Measurements from ENCODE around the gene MOV10. TPM values are rescaled to one million over a fixed set of nuclear protein-coding genes. Genes with fewer than 3 reads are reported as not detected.

Gene MOV10
- total and polyA plus RNA-seq, 2 of the 13 experiments (the other 11 are each of a cell fraction or from before 2014, with no cell fraction given): 56.4 to 58.2 TPM

DNA sequence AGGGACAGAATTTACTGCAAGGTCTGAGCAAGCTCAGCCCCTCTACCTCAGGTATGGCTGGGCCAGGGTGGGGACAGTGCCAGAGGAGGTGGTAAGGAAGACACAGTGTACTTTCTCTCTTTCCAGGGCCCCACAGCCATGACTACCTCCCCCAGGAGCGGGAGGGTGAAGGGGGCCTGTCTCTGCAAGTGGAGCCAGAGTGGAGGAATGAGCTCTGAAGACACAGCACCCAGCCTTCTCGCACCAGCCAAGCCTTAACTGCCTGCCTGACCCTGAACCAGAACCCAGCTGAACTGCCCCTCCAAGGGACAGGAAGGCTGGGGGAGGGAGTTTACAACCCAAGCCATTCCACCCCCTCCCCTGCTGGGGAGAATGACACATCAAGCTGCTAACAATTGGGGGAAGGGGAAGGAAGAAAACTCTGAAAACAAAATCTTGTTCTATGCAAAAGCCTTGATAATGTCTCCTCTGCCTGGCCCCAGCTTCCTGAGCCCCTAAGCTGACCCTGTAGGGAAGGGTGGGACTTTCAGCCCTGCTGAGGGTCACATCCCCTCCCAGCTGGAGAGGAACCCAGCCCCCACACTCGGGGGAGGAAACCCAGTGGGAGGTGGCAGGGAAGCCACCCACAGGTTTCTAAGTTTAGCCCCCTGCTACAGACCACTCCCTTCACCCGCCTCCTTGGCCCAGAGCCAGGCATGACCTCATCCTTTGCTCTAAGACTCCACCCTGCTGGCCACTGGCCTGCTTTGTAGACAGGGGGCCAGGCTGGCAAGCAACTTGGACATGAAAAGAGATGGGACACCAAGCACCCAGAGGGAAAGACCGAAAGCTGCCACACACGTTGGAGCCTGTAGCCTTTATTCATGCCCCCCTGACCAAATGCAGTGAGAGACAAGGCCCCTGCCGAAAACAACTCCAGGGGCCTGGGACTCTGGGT is 26.1 kb downstream of the MOV10 start (continued):
- TF ChIP-seq, protein P1, sequence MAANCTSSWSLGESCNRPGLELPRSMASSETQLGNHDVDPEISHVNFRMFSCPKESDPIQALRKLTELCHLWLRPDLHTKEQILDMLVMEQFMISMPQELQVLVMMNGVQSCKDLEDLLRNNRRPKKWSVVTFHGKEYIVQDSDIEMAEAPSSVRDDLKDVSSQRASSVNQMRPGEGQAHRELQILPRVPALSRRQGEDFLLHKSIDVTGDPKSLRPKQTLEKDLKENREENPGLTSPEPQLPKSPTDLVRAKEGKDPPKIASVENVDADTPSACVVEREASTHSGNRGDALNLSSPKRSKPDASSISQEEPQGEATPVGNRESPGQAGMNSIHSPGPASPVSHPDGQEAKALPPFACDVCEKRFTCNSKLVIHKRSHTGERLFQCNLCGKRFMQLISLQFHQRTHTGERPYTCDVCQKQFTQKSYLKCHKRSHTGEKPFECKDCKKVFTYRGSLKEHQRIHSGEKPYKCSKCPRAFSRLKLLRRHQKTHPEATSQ (CRISPR knock-in tag; IDR thresholded peaks at IDR 0.05; ENCODE audit: borderline replicate concordance): no peak
- TF ChIP-seq, protein P2, sequence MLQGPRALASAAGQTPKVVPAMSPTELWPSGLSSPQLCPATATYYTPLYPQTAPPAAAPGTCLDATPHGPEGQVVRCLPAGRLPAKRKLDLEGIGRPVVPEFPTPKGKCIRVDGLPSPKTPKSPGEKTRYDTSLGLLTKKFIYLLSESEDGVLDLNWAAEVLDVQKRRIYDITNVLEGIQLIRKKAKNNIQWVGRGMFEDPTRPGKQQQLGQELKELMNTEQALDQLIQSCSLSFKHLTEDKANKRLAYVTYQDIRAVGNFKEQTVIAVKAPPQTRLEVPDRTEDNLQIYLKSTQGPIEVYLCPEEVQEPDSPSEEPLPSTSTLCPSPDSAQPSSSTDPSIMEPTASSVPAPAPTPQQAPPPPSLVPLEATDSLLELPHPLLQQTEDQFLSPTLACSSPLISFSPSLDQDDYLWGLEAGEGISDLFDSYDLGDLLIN (CRISPR knock-in tag; IDR thresholded peaks at IDR 0.05; ENCODE audit: borderline replicate concordance): no peak
- peak; percentile 61; the same call in 1 of the 2 replicates for TF ChIP-seq ZBTB7B (CRISPR knock-in tag; IDR thresholded peaks at IDR 0.05)
- no peak for TF ChIP-seq SP2 (CRISPR knock-in tag; IDR thresholded peaks at IDR 0.05)
- TF ChIP-seq RARA (CRISPR knock-in tag; IDR thresholded peaks at IDR 0.05): peak; percentile 50
- peak; percentile 69 for TF ChIP-seq GATAD2A (CRISPR knock-in tag; IDR thresholded peaks at IDR 0.05)
- no peak for TF ChIP-seq ISX (CRISPR knock-in tag; conservative IDR thresholded peaks at IDR 0.05)
- no peak; the same call in 1 of the 2 replicates for TF ChIP-seq HNF4G (IDR thresholded peaks at IDR 0.05; ENCODE audit: borderline replicate concordance, low read depth, low read length)
- no peak for TF ChIP-seq HNF4G (CRISPR knock-in tag; IDR thresholded peaks at IDR 0.05; ENCODE audit: borderline replicate concordance, low read depth)
- 0 out of 2 replicates have a peak, but pooled peaks have one; percentile 39 for TF ChIP-seq ZNF878 (CRISPR knock-in tag; IDR thresholded peaks at IDR 0.05)
- TF ChIP-seq ZBTB8A (CRISPR knock-in tag; IDR thresholded peaks at IDR 0.05; ENCODE audit: borderline replicate concordance, low read depth): no peak
- no peak for TF ChIP-seq ZNF343 (CRISPR knock-in tag; IDR thresholded peaks at IDR 0.05)
- 0 out of 2 replicates have a peak, but pooled peaks have one; percentile 19 for TF ChIP-seq ZNF274 (CRISPR knock-in tag; IDR thresholded peaks at IDR 0.05)
- peak; percentile 24; the same call in 1 of the 2 replicates for TF ChIP-seq MZF1 (CRISPR knock-in tag; IDR thresholded peaks at IDR 0.05; ENCODE audit: borderline replicate concordance)
- TF ChIP-seq, protein P3, sequence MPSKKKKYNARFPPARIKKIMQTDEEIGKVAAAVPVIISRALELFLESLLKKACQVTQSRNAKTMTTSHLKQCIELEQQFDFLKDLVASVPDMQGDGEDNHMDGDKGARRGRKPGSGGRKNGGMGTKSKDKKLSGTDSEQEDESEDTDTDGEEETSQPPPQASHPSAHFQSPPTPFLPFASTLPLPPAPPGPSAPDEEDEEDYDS (CRISPR knock-in tag; IDR thresholded peaks at IDR 0.05): peak; percentile 25; the same call in 1 of the 2 replicates
- peak; percentile 67; the same call in 1 of the 2 replicates for TF ChIP-seq SP5 (CRISPR knock-in tag; IDR thresholded peaks at IDR 0.05; ENCODE audit: borderline replicate concordance, low read depth)
- TF ChIP-seq KLF6 (CRISPR knock-in tag; IDR thresholded peaks at IDR 0.05): no peak
- no peak for TF ChIP-seq GABPA (IDR thresholded peaks at IDR 0.05; ENCODE audit: low read depth, low read length)
- TF ChIP-seq GABPA (CRISPR knock-in tag; IDR thresholded peaks at IDR 0.05; ENCODE audit: low read depth): peak; percentile 30; the same call in 1 of the 2 replicates
- peak; percentile 34; the same call in 1 of the 2 replicates for TF ChIP-seq KDM5B (CRISPR knock-in tag; IDR thresholded peaks at IDR 0.05; ENCODE audit: borderline replicate concordance)
- TF ChIP-seq MIER3 (CRISPR knock-in tag; IDR thresholded peaks at IDR 0.05; ENCODE audit: borderline replicate concordance): peak; percentile 71; the same call in 1 of the 2 replicates
- no peak for TF ChIP-seq MAFK (conservative IDR thresholded peaks at IDR 0.05 in 1 of 2, IDR thresholded peaks at IDR 0.05 in 1 of 2; ENCODE audit: low read length in 2 of 2)
- TF ChIP-seq, protein P4, sequence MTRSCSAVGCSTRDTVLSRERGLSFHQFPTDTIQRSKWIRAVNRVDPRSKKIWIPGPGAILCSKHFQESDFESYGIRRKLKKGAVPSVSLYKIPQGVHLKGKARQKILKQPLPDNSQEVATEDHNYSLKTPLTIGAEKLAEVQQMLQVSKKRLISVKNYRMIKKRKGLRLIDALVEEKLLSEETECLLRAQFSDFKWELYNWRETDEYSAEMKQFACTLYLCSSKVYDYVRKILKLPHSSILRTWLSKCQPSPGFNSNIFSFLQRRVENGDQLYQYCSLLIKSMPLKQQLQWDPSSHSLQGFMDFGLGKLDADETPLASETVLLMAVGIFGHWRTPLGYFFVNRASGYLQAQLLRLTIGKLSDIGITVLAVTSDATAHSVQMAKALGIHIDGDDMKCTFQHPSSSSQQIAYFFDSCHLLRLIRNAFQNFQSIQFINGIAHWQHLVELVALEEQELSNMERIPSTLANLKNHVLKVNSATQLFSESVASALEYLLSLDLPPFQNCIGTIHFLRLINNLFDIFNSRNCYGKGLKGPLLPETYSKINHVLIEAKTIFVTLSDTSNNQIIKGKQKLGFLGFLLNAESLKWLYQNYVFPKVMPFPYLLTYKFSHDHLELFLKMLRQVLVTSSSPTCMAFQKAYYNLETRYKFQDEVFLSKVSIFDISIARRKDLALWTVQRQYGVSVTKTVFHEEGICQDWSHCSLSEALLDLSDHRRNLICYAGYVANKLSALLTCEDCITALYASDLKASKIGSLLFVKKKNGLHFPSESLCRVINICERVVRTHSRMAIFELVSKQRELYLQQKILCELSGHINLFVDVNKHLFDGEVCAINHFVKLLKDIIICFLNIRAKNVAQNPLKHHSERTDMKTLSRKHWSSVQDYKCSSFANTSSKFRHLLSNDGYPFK (CRISPR knock-in tag; IDR thresholded peaks at IDR 0.05; ENCODE audit: borderline replicate concordance): 0 out of 2 replicates have a peak, but pooled peaks have one; percentile 18
- peak; percentile 61 for TF ChIP-seq POLR2G (IDR thresholded peaks at IDR 0.05; ENCODE audit: low read depth, low read length)
